ENCODE data around the gene DEXI. TPM values are rescaled to one million over a fixed set of nuclear protein-coding genes. Genes with fewer than 3 reads are reported as not detected.
A peak's percentile ranks its signal among the peaks of the same experiment; 100 is the strongest.

DEXI gene
- total RNA-seq, 1 donor from 2014 or later: 42.8 TPM

DNA sequence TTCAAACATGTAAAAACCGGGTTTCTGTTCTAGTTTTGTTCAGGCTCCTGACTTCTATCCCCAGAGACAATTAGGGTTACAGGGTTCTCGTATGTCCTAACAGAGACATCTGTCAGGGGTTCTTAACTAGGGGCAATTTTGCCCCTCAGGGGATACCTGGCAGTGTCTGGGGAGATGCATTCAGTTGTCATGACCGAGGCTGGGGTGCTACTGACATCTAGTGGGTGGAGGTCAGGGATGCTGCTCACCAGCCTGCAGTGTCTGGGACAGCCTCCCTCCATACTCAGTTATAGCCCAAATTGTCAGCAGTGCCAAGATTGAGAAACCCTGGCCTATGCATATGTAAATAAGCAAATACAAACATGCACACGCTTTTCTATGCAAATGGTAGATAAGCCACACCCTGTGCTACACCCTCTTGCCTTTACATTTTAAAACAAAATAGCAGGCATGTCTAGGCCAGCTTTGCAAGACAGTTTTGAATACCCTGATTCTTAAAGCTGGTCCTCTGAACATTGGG, 39.5 kb upstream of the DEXI start:
- H3K36me3 ChIP-seq (ENCODE audit: control insufficient read depth in 3 of 3, insufficient read depth in 3 of 3, low read length in 3 of 3): peaks cover 7 to 27% (median 16%) of the 10 kb centered on the region in 3 donors
- H3K27ac ChIP-seq (ENCODE audit: low read depth, low read length): no peak overlapping the region
- H3K27me3 ChIP-seq (ENCODE audit: control insufficient read depth in 3 of 3, insufficient read depth in 3 of 3, low read length in 3 of 3): no peaks in the 10 kb centered on the region
- H3K9ac ChIP-seq (ENCODE audit: low read depth in 1 of 3, low read length in 3 of 3): no peak overlapping the region
- peaks cover 6 to 18% (median 9%) of the 10 kb centered on the region in 3 donors for H3K4me1 ChIP-seq (ENCODE audit: control insufficient read depth in 3 of 3, insufficient read depth in 3 of 3, low read length in 3 of 3)
- no peak overlapping the region for H3K4me3 ChIP-seq (ENCODE audit: low read length in 3 of 3)
- no peaks in the 10 kb centered on the region for H3K9me3 ChIP-seq (ENCODE audit: control insufficient read depth in 3 of 3, low read length in 3 of 3)

DNA sequence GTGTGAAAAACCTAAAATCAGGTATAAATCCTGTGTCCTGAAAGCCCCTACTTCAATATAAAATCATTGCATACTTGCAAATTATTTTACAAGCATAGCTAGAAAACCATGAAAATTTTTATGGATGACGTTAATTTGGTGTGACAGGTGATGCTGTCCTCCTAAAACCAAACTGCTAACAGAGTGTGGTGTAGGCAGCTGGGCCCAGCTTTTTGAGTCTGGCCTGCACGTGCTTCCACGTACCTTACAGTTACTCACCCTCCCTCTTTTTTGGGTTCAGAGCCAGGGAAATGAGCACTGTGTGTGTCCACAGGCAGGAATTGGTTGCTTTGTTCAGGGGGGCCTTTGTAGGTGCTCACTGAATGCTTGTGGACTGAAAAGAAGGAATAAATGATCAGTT, 38.5 kb upstream of the DEXI start:
- peak overlapping the region; percentile 64 for H3K27ac ChIP-seq (ENCODE audit: low read depth, low read length)
- H3K9me3 ChIP-seq (ENCODE audit: control insufficient read depth in 3 of 3, low read length in 3 of 3): no peaks in the 10 kb centered on the region
- H3K4me3 ChIP-seq (ENCODE audit: low read length in 3 of 3): no peak overlapping the region
- no peak overlapping the region for H3K9ac ChIP-seq (ENCODE audit: low read depth in 1 of 3, low read length in 3 of 3)
- no peaks in the 10 kb centered on the region for H3K27me3 ChIP-seq (ENCODE audit: control insufficient read depth in 3 of 3, insufficient read depth in 3 of 3, low read length in 3 of 3)
- H3K4me1 ChIP-seq (ENCODE audit: control insufficient read depth in 3 of 3, insufficient read depth in 3 of 3, low read length in 3 of 3): peaks cover 6 to 18% (median 9%) of the 10 kb centered on the region in 3 donors
- H3K36me3 ChIP-seq (ENCODE audit: control insufficient read depth in 3 of 3, insufficient read depth in 3 of 3, low read length in 3 of 3): peaks cover 7 to 30% (median 16%) of the 10 kb centered on the region in 3 donors

DNA sequence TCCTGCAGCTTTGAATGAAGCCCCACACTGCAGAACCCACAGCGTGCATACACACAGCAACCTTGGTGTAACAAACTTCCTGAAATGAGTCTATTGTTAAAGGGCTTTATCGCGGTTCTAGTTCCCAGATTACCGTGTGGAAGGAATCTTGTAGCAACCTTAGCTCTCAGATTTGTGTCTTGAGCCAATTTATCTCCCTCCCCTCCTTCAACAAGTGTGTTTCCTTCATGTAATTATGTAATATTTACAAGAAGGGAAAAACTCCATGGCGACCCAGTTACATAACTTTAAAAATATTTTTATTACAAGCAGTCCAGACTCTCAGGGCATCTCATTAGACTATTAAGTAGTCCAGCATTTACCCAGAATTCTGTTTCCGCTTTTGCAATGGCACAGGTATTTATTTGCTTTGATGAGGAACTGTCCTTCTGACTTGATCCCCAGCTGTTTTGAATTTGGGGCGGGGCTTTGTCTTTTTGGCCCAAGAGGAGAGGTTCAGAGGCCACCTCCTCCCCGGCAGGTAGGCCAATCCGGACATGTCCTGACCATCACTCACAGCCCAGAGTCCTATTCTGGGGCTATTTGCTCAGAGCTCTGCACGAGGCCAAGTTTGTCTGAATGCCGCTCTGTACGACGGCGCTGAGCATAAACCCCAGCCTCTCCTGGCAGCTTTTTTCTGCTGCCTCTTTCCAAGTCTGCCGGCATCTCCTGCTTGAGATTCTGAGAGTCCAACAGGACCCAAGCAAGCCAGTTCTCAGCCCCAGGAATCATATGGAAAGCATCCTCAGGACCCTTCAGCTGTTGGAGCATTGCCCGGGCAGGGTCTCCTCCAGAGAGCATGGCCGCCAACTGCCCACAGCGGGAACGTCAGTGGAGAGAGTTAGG, 37.7 kb upstream of the DEXI start:
- Histone ChIP-seq H3K27me3 (ENCODE audit: control insufficient read depth in 3 of 3, insufficient read depth in 3 of 3, low read length in 3 of 3) (no peaks in the 10 kb centered on the region), H3K9me3 (ENCODE audit: control insufficient read depth in 3 of 3, low read length in 3 of 3) (no peaks in the 10 kb centered on the region), H3K9ac (ENCODE audit: low read depth in 1 of 3, low read length in 3 of 3) (no peak overlapping the region), H3K4me1 (ENCODE audit: control insufficient read depth in 3 of 3, insufficient read depth in 3 of 3, low read length in 3 of 3) (peaks cover 6 to 18% (median 9%) of the 10 kb centered on the region in 3 donors), H3K4me3 (ENCODE audit: low read length in 3 of 3) (no peak overlapping the region), H3K27ac (ENCODE audit: low read depth, low read length) (peak overlapping the region; percentile 64), H3K36me3 (ENCODE audit: control insufficient read depth in 3 of 3, insufficient read depth in 3 of 3, low read length in 3 of 3) (peaks cover 7 to 30% (median 16%) of the 10 kb centered on the region in 3 donors)

GRCh38 chr16:10978871-10979446, 36.7 kb upstream of the DEXI start:
- H3K4me1 ChIP-seq (ENCODE audit: control insufficient read depth in 3 of 3, insufficient read depth in 3 of 3, low read length in 3 of 3): peaks cover 6 to 18% (median 9%) of the 10 kb centered on the region in 3 donors
- peaks cover 8 to 30% (median 16%) of the 10 kb centered on the region in 3 donors for H3K36me3 ChIP-seq (ENCODE audit: control insufficient read depth in 3 of 3, insufficient read depth in 3 of 3, low read length in 3 of 3)

GRCh38 chr16:10978124-10978523, 35.9 kb upstream of the DEXI start:
- Histone ChIP-seq H3K36me3 (ENCODE audit: control insufficient read depth in 3 of 3, insufficient read depth in 3 of 3, low read length in 3 of 3) (peaks cover 13 to 26% (median 15%) of the 10 kb centered on the region in 3 donors), H3K27me3 (ENCODE audit: control insufficient read depth in 3 of 3, insufficient read depth in 3 of 3, low read length in 3 of 3) (no peaks in the 10 kb centered on the region), H3K27ac (ENCODE audit: low read depth, low read length) (no peak overlapping the region), H3K9me3 (ENCODE audit: control insufficient read depth in 3 of 3, low read length in 3 of 3) (no peaks in the 10 kb centered on the region), H3K4me3 (ENCODE audit: low read length in 3 of 3) (no peak overlapping the region), H3K9ac (ENCODE audit: low read depth in 1 of 3, low read length in 3 of 3) (no peak overlapping the region), H3K4me1 (ENCODE audit: control insufficient read depth in 3 of 3, insufficient read depth in 3 of 3, low read length in 3 of 3) (peaks cover 6 to 18% (median 9%) of the 10 kb centered on the region in 3 donors)

More at GRCh38 chr16:10978871-10979446, 36.7 kb upstream of the DEXI start:
- H3K9me3 ChIP-seq (ENCODE audit: control insufficient read depth in 3 of 3, low read length in 3 of 3): no peaks in the 10 kb centered on the region
- H3K27me3 ChIP-seq (ENCODE audit: control insufficient read depth in 3 of 3, insufficient read depth in 3 of 3, low read length in 3 of 3): no peaks in the 10 kb centered on the region
- H3K9ac ChIP-seq (ENCODE audit: low read depth in 1 of 3, low read length in 3 of 3): no peak overlapping the region
- no peak overlapping the region for H3K4me3 ChIP-seq (ENCODE audit: low read length in 3 of 3)
- H3K27ac ChIP-seq (ENCODE audit: low read depth, low read length): peak overlapping the region; percentile 64

- Histone ChIP-seq H3K27ac (ENCODE audit: low read depth, low read length) (no peak overlapping the region), H3K4me3 (ENCODE audit: low read length in 3 of 3) (no peak overlapping the region), H3K36me3 (ENCODE audit: control insufficient read depth in 3 of 3, insufficient read depth in 3 of 3, low read length in 3 of 3) (peaks cover 15 to 24% (median 17%) of the 10 kb centered on the region in 3 donors), H3K9ac (ENCODE audit: low read depth in 1 of 3, low read length in 3 of 3) (no peak overlapping the region), H3K27me3 (ENCODE audit: control insufficient read depth in 3 of 3, insufficient read depth in 3 of 3, low read length in 3 of 3) (no peaks in the 10 kb centered on the region), H3K4me1 (ENCODE audit: control insufficient read depth in 3 of 3, insufficient read depth in 3 of 3, low read length in 3 of 3) (peaks cover 13 to 19% (median 14%) of the 10 kb centered on the region in 3 donors), H3K9me3 (ENCODE audit: control insufficient read depth in 3 of 3, low read length in 3 of 3) (no peaks in the 10 kb centered on the region)
Measured at GRCh38 chr16:10976634-10977033, 34.4 kb upstream of the DEXI start.

- Histone ChIP-seq H3K27me3 (ENCODE audit: control insufficient read depth in 3 of 3, insufficient read depth in 3 of 3, low read length in 3 of 3) (no peaks in the 10 kb centered on the region), H3K4me1 (ENCODE audit: control insufficient read depth in 3 of 3, insufficient read depth in 3 of 3, low read length in 3 of 3) (peaks cover 8 to 14% (median 11%) of the 10 kb centered on the region in 3 donors), H3K36me3 (ENCODE audit: control insufficient read depth in 3 of 3, insufficient read depth in 3 of 3, low read length in 3 of 3) (peaks cover 23 to 29% (median 25%) of the 10 kb centered on the region in 3 donors), H3K9me3 (ENCODE audit: control insufficient read depth in 3 of 3, low read length in 3 of 3) (no peaks in the 10 kb centered on the region), H3K4me3 (ENCODE audit: low read length in 3 of 3) (no peak overlapping the region), H3K9ac (ENCODE audit: low read depth in 1 of 3, low read length in 3 of 3) (no peak overlapping the region), H3K27ac (ENCODE audit: low read depth, low read length) (no peak overlapping the region)
Measured at GRCh38 chr16:10972819-10973464, 30.7 kb upstream of the DEXI start.

DNA sequence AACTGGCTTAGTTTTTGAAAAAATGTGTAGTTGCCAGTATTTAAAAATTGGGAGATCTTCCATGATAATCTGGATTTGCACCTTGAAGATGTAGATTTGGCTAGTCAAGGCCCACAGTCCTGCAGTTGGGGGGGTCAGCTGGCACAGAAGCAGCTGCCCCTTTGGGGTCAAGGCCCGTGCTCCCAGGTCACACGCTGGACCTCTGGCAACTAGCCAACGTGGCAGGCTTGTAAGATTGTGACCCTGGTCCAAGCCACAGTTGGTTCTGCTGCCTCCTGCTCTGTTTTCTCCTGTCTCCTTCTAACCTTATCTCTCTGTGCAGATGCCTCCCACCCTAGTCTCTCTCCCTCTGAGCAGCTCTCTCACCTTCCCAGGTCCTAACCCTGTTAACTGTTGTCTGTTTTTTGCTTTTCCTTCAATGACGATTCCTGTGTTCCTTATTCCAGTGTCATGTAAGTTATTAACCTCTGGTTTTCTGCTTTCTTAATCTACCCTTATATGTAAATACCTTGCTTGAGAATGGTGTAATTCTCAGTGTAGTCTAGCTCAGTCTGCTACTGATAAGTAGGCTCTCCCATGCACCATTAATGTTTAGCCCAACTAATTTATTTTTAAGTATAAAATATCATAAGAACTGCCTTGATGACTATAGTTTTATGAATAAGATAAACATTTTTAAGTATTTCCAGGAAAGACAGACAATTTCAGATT, 30.0 kb upstream of the DEXI start:
- no peak overlapping the region for H3K4me3 ChIP-seq (ENCODE audit: low read length in 3 of 3)
- H3K27ac ChIP-seq (ENCODE audit: low read depth, low read length): no peak overlapping the region
- H3K4me1 ChIP-seq (ENCODE audit: control insufficient read depth in 3 of 3, insufficient read depth in 3 of 3, low read length in 3 of 3): peaks cover 8 to 14% (median 11%) of the 10 kb centered on the region in 3 donors
- H3K27me3 ChIP-seq (ENCODE audit: control insufficient read depth in 3 of 3, insufficient read depth in 3 of 3, low read length in 3 of 3): no peaks in the 10 kb centered on the region
- no peak overlapping the region for H3K9ac ChIP-seq (ENCODE audit: low read depth in 1 of 3, low read length in 3 of 3)
- peaks cover 22 to 27% (median 22%) of the 10 kb centered on the region in 3 donors for H3K36me3 ChIP-seq (ENCODE audit: control insufficient read depth in 3 of 3, insufficient read depth in 3 of 3, low read length in 3 of 3)
- no peaks in the 10 kb centered on the region for H3K9me3 ChIP-seq (ENCODE audit: control insufficient read depth in 3 of 3, low read length in 3 of 3)

DNA sequence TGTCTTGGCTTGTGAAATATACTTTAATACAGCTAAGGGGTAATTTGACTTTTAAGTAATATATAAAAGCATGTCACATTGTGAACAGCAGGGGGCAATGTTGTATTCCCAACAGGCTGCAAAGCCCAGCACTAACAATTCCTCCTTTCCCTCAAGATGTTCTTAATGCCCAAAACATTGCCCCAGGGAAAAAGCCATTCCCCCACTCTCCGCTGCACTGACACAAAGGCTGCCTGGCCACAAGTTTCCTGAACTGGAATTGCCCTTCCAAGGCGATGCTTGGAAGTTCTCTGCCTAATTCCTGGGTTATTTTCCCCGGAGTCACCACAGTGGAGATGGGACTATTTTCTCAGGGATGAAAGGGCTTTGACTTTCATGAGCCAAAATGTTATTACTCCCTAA, 29.3 kb upstream of the DEXI start:
- H3K9ac ChIP-seq (ENCODE audit: low read depth in 1 of 3, low read length in 3 of 3): no peak overlapping the region
- H3K27me3 ChIP-seq (ENCODE audit: control insufficient read depth in 3 of 3, insufficient read depth in 3 of 3, low read length in 3 of 3): no peaks in the 10 kb centered on the region
- H3K4me1 ChIP-seq (ENCODE audit: control insufficient read depth in 3 of 3, insufficient read depth in 3 of 3, low read length in 3 of 3): peaks cover 8 to 14% (median 11%) of the 10 kb centered on the region in 3 donors
- no peak overlapping the region for H3K4me3 ChIP-seq (ENCODE audit: low read length in 3 of 3)
- H3K36me3 ChIP-seq (ENCODE audit: control insufficient read depth in 3 of 3, insufficient read depth in 3 of 3, low read length in 3 of 3): peaks cover 16 to 24% (median 22%) of the 10 kb centered on the region in 3 donors
- no peak overlapping the region for H3K27ac ChIP-seq (ENCODE audit: low read depth, low read length)
- H3K9me3 ChIP-seq (ENCODE audit: control insufficient read depth in 3 of 3, low read length in 3 of 3): no peaks in the 10 kb centered on the region

All from skeletal muscle tissue (tissue), 4 donors.